Vagina (tissue), 2 donors: ENCODE measurements around the gene PAXX.

Experiments used
- CTCF ChIP-seq, 3 experiments: fragments of 450-650 bp in 2 of 3; fragments of 200-600 bp in 1 of 3; sonication (generic) in 1 of 3; IDR thresholded peaks; one replicate each; pipeline ENCODE4 v1.5.1; 2017 to 2019; ENCODE audit warnings: antibody characterized with exemption in 3 of 3, mild to moderate bottlenecking in 2 of 3, moderate library complexity in 2 of 3
- POLR2A ChIP-seq, 2 donors: fragments of 450-650 bp; IDR thresholded peaks; one replicate each; pipeline ENCODE4 v1.6.1; 2017; ENCODE audit warnings: antibody characterized with exemption in 2 of 2, mild to moderate bottlenecking in 2 of 2, moderate library complexity in 2 of 2
- POLR2AphosphoS5 ChIP-seq, 2 donors: sonication (generic); formaldehyde crosslinking; IDR thresholded peaks; one replicate each; pipeline ENCODE4 v1.9.0; 2017; ENCODE audit warnings: antibody characterized with exemption in 2 of 2, mild to moderate bottlenecking in 2 of 2, low read depth in 1 of 2; ENCODE audit not compliant: insufficient read depth in 1 of 2

DNA sequence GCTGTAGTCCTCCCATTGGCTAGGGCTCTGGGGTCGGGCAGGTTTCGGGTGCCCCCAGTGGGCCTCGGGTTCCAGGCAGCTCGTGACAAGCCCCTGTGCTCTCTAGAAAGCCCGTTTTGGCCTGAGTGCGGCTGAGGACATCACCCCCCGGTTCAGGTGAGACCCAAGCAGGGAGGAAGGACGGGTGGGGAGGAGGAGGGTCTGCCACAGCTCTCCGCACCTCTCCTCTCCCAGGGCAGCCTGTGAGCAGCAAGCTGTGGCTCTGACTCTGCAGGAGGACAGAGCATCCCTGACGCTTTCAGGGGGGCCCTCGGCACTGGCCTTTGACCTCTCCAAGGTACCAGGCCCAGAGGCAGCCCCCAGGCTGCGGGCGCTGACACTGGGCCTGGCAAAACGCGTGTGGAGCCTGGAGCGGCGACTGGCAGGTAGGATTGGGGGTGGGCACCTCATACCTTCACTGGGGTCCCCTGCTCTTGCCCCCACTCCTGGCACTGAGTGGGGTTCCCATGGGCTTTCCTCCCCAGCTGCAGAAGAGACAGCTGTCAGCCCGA lies 672 bp downstream of the PAXX start:
- TF ChIP-seq CTCF (IDR thresholded peaks at IDR 0.05) (no peak), POLR2A (IDR thresholded peaks at IDR 0.05) (no peak), POLR2AphosphoS5 (IDR thresholded peaks at IDR 0.05; ENCODE audit: insufficient read depth in 1 of 2, low read depth in 1 of 2) (no peak)
